Hematopoietic multipotent progenitor cell treated with erythropoietin and hydrocortisone succinate and interleukin-3 and kit ligand, for 17 days (in vitro differentiated cells): ENCODE measurements around the gene MYO1G.
"Not testable (repeated sequence)": the region's sequence is repeated elsewhere in the genome, so short reads cannot be mapped to it uniquely, and the experiment has no call there.

Experiments
- DNase-seq: peaks from one replicate; pipeline ENCODE4 v3.0.0-alpha.2; 2015; ENCODE audit warnings: low spot score

The MYO1G gene

DNA sequence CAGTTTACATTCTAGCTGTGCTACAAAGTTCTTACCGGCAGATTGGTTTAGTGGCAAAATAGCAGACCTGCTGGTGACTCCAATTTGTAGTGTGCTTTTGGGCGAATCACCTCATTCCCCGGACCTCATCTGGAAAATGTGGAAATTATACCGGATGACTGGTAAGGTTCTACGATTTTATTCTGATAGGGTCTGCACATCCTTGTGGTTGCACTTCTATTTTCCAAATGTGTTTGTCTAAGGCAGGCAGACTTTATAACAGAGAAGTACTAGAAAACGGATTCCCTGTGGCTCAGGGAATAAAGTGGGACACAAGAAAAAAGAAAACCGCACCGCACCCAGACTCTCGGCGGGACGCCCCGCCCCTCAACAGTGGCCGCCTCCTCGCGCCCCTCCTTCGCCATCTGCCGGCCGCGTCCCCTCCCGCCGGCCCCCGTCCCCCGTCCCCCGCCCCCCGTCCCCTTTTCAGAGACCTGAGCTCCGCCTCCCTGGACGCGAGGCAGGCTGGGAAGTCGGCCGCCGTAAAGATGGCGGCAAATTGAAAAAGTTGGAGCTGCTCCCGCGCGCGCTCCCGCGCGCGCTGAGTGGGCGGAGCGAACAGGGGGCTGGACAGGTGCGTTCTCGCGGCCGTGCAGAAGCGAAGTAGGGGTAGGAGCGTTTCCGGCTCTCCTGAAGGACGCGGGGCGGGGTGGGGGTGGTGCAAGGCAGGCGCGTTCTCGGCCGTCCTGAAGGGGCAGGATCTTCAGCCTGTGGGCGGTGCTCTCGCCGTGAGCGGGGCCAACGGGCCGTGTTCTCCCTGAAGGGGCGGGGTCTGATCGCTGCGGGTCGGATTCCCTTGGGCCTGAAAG, 20.7 kb upstream of the MYO1G start:
- peak; percentile 98 for DNase-seq

DNA sequence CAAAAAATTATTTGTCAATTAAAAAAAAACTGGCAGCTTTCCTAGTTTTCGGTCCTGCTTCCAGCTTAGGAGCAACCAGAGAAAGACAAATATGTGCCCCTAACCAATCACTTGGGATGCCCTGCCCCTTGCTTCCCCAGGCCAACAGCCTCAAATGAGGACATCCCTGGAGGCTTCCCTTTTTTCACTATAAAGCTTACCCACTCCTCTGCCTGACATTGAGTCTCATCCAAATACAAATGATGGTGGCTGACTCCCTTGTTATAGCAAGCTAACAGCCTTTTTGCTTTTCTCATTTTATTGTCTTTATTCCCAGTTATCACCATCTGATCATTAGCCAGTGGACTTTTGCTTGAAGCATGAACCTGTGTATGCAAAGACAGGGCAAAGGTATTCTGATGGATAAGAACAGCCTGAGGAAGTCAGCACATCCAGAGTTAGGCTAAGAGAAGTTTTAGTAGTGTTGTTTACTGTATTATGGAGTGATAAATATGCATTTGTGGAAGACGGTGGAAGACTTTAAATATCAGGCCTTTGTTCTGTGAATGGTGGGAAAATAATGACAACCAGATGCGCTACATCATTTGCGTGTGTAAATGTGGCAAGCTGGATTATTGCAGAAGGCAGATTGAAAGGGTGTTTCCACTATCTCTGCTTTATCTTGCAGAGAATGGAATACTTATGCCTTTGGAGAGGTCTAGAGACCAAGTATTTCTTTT, 19.5 kb upstream of the MYO1G start:
- no peak for DNase-seq

DNA sequence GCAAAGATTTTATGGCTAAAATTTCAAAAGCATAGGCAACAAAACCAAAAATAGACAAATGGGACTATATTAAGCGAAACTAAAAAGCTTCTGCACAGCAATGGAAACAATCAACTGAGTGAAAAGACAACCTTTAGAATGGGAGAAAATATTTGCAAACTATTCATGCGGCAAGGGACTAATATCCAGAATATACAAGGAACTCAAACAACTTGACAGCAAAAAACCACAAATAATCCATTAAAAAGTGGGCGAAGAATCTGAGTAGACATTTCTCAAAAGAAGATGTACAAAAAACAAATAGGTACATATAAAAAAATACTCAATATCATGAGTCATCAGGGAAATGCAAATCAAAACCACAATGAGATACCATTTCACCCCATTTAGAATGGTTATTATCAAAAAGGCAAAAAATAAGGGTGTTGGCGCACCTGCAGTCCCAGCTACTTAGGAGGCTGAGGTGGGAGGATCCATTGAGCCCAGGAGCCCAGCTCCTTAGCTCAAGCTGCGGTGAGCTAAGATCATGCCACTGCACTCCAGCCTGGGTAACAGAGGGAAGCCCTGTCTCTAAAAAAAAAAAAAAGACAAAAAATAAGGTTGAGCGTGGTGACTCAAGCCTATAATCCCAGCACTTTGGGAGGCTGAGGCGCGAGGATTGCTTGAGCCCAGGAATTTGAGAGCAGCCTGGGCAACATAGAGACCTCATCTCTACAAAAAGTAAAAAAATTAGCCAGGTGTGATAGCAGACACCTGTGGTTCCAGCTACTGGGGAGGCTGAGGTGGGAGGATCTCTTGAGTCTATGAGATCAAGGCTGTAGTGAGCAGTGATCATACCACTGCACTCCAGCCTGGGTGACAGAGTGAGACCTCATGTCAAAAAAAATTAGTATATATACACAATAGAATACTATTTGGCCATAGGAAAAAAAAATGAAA, 17.0 kb upstream of the MYO1G start:
- no peak for DNase-seq

DNA sequence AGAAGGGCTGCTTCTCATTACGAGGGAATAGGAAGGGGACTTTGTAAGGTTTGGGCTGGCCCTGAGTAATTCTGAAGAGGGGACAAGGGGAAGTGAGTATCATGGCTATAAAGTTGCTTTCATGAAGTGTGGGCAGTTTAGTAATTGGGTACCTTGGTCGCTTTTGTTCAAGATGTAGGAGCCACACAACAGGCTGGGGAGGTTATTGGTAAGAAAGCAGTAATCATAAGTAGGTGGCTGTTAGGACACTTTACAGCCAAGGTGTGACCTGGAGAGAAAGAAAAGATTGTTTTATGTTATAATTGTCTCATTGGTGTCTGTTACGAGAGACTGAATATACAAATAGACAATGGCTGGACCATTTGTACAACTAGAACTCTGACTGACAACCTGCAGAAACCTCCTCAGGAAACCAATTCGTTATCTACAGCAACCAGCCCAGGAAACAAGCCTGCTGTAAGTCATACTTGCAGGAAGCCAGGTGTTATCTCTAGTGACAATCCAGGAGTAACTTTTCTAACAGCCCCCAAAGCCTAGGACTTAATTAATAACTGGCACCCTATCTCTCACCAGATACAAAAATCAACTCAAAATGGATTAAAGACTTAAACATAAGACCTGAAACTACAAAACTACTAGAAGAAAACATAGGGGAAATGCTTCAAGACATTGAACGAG, 16.2 kb upstream of the MYO1G start:
- peak; percentile 29 for DNase-seq

DNA sequence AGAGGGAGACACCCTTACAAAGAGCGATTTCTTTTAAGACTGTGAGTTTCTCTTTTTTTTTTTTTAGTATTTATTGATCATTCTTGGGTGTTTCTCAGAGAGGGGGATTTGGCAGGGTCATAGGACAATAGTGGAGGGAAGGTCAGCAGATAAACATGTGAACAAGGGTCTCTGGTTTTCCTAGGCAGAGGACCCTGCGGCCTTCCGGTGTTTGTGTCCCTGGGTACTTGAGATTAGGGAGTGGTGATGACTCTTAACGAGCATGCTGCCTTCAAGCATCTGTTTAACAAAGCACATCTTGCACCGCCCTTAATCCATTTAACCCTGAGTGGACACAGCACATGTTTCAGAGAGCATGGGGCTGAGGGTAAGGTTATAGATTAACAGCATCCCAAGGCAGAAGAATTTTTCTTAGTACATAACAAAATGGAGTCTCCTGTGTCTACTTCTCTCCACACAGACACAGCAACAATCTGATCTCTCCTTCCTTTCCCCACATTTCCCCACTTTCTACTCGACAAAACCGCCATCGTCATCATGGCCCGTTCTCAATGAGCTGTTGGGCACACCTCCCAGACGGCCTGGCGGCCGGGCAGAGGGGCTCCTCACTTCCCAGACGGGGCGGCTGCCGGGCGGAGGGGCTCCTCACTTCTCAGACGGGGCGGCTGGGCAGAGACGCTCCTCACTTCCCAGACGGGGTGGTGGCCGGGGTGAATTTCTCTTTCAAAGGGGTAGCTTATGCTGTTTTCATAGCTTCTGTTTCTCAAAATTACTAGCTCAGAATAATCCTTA, 13.4 kb upstream of the MYO1G start:
- DNase-seq, result not testable (repeated sequence)

DNA sequence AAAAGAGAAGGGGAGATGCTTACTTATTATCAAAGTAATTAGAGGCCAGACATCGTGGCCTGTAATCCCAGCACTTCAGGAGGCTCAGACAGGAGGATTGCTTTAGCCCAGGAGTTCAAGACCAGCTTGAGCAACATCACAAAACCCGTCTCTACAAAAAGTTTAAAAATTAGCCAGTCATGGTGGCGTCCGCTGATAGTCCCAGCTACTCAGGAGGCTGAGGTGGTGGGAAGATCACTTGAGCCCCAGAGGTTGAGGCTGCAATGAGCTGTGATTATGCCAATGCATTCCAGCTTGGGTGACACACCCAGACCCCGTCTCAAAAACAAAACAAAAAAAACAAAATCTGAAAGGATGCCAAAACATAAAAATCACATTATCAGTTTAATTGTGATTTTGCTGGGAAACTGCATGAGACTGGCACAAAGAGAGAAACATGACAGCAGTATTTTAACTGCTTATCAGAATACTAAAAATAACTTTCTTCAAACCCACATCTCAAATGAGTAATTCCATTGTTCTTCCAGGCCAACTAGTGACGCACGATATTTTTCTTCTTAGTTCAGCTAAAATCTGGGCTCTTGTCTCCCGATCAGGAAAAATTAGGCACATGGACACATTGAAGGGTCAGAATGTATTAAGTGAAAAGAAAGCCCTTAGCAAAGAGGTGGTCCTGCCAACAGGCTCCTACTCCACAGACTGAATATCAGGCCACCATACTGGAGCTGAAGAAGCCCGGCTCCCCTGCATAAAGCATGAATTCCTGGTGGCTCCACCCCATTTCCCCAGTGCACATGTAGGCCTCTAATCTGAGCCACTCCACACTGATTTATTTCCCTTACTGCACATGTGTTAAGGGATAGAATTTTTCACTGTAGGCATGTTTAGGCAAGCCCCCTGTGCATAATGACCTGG, 11.6 kb upstream of the MYO1G start:
- no peak for DNase-seq

DNA sequence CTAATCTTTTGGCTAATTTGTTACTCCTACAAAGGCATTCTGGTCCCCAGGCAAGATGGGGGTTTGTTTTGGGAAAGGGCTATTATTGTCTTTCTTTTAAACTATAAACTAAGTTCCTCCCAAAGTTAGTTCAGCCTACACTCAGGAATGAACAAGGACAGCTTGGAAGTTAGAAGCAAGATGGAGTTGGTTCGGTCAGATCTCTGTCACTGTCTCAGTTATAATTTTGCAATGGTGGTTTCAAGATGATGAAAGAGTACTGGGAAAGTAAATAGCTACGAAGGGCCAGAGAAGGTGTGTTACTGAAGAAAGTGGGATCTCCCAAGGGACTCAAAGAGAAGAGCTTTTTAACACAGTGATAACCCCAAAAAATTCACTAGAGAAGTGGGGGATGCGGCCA, 10.3 kb upstream of the MYO1G start:
- no peak for DNase-seq

DNA sequence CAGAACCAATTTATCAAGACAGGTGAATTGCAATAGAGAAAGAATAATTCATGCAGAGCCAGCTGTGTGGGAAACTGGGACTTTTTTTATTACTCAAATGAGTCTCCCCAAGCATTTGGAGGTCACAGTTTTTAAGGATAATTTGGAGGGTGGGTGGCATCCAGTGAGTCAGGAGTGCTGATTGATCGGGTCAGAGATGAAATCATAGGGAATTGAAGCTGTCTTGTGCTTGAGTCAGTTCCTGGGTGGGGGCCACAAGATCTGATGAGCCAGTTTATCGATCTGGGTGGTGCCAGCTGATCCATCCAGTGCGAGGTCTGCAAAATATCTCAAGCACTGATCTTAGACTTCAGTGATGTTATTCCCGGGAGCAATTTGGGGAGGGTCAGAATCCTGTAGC, 9.9 kb upstream of the MYO1G start:
- no peak for DNase-seq

DNA sequence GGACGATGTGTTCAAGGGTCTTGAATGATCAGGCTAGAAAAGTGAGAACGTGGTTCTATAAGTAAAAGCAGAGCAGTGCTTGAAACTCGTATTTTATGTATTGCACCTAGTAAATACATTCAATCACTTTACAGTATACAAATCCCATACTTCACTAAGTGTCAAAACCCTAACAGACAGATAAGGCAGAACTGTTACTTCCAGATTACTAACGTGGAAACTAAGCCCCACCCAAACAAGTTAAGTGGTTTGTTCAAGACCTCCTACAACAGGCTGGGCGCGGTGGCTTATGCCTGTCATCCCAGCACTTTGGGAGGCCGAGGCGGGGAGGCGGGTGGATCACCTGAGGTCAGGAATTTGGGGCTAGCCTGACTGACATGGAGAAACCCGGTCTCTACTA, 9.2 kb upstream of the MYO1G start:
- peak; percentile 23 for DNase-seq

DNA sequence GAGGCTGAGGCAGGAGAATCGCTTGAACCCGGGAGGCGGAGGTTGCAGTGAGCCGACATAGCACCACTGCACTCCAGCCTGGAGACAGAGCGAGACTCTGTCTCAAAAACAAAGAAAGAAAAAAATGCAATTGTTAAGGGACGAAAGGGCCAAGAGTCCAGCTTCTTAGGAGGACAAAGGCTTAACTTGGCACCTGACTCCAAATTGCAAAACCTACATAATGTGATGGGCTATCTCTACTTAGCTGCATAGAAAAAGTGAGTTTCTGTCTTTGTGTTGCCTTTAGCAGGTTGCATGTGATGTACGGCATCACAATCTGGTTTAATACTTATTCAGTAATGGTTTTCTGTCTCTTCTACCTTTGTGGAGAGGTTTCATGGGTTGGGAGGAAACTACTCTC, 8.6 kb upstream of the MYO1G start:
- no peak for DNase-seq

DNA sequence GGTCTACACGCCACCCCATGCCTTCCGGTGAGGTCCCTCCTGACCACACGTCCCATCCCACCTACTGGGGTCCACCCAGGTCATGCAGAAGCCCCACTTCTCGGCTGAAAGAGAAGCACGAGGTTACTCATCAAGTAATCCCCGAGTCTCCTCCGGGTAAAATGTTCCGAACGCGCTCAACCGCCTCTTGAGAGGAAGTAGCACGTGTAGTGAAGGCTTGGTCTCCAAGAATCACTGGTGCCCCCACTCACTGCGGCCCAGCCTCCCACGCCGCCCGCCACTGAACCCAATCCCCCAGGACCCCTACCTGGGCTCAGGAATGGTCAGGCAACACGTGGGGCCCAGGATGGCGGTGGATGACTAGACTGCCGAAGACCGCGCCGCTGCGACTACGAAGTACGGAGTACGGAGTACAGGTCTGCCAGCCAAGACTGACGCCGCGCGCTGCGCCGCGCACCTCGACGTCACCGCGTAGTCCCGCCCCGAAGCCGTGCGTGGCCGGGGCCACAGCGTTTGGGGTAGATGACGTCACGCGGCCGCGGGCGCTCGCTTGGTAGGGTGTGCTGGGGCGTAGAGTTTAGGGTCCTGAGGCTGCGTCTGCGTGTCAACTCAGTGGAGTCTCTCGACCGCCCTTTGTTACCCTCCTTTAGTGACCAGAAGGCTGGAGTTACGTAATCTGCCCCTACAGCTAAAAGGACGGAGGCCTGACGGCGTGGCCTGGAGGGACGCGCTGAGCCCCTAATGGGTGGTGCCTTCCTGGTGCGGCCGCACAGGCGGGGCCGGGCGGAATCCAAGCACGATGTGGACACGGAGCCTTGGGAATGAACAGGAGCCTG, 7.6 kb upstream of the MYO1G start:
- DNase-seq, result peak; percentile 94

DNA sequence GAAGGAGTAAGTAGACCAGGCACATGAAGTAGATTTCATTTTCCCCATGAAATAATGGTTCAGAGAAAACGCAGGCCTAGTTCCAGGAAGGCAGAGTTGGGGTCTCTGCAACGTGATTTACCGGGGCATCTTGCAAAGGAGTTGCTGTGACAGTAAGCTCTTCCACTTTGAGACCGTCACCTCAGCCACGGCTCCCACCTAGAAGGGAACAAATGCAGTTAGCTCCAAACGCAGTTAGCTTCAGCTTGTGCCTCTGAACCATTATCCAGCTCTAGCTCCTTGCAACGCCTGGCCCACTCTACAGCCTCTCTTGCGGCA, 7.0 kb upstream of the MYO1G start:
- no peak for DNase-seq

DNA sequence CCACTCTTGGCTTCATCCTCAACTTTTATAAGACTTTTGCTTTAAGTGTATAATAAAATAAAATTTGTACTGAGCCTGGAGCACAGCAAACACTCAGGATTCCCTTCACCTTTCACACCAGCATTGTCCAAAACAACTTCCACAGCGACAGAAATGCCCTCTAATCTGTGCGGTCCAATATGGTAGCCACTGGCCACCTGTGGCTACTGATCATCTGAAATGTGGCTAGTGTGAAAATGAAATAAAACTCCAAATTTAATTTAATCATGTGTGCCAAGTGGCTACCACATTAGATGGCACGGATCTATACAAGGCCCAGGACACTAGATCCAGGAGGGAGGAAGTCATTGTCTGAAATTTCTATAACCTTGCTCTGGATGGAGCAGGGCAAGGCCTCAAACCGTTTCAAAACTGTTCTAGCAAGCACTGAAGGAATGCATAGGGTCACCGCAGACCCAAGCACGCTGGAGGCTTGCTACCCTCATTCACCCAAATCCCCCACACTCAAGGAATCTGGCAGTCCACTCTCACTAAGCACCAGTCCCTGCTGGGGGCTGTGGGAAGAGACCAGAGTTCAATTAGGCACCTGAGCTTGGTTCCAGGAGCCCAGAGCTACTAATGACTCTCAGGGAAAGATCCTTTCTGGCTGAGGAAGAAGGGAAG, 6.3 kb upstream of the MYO1G start:
- DNase-seq, result no peak

DNA sequence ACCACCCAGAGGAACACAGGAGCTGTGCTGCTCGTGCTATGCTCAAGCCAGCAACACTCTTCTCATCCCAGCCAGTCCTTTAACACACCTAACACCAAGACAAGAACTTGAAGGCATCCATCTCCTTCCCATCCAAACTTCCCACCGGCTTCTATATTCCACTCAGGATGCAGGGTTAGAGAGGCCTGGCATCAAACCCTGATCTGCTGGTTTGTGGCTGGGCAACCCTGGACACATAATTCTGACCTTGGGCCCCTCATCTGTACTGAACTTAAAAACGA, 5.6 kb upstream of the MYO1G start:
- no peak for DNase-seq

DNA sequence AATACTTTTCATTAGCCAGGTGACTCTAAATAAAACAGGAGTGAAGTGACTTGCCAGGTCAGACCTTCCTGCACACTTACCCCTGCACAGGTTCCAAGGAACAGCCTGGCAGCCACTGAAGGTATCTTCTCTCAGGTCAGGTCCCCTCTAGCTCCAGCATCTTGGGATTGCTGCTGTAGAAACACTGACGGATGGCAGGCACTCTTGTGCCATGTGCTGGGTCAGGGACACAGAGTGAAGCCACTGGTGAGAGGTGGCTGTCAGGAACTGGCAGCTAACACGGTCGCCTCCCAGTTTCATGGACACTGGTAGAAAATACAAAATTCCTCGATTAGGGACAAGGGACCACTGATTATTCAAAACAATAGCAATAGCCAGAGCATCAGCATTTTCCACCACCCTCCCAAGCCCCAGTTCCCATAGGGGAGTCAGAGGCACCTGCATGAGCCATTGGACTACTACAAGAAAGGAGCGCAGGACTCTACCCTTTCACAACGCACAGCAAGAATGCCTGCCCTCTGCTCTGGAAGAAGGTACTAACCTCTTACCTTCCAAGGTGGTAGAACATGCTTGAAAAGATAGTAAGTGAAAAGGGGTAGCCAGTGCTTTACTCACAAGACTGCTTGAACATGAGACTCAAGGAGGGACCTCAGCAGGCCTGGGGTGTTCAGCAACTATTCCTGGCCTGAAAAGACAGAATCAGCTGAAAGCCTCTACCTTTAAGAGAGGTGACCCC, 5.1 kb upstream of the MYO1G start:
- DNase-seq, result no peak

DNA sequence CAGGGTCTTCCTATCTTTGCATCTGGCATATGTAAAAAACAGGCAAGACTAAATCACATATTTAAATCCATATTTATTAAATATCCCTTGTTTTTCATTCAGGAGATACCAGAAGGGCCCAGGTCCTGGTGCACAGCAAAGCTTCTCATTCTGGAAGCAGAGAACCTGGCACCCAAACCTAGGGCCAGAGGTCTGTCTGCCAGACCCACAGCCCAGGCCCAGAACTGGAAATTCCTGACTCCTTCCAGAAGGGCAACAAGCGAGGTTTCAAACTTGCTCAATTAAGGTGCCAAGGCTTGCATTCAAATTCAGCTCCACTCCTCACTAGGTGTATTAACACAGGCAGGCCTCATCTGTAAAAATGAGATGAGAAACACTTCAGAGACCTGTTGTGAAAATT, 4.2 kb upstream of the MYO1G start:
- DNase-seq, result no peak

DNA sequence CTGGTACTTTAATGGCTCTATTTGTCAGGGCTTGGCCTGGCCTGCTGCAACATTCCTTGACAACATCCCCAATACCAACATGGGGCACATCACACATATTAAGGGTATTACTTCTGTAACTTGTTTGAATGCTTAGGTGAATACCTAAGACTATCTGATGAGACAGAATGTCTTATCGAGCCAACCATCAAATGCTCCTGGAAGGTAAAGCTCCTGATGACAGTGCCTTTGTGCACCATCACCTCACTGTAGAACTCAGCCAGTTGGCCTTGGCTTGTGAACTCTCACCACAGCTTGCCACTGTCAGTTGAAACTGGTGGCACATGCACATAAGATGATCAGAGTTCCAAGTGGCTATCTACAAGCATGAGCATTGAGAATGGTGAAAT, 3.7 kb upstream of the MYO1G start:
- no peak for DNase-seq

DNA sequence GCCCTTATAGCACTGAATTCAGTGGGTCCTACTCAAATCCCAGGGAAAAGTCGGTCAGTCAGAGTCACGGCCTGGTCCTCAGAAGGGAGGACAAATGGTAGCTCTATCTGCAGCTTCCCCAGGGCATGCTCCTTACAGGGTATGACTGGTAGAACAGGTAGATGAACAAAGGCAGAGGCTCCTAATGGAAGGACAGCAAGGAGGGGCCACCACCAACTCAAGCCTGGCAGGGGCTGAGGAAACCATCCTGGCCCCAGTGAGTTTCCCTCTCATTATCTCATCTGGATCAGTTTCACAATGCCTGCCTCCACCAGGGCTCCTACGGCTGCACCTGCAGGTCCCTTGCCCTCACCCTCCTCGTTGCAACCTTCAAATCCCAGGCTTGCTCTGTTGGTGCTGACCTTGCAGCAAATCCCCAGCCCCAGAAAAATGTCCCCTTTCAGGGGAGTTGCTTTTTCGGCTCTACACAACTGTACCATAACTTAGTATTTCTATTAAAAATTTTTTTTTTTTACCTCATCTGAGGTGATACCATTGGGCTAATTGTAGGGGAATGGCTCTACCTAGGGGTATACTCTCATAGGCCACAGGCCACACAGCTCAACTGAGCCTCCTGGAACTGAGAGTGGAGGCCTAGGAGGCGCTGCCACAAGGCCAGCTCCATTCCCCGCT, 2.4 kb upstream of the MYO1G start:
- DNase-seq, result no peak
